BE2C (cell line): ENCODE measurements around the gene TMEM131L.

Experiments
- DNase-seq: peaks from one replicate; pipeline ENCODE4 v3.0.0-alpha.2; 2020
- H3K27me3 ChIP-seq: fragments of 250-450 bp; sonication (Bioruptor Pico); 2 replicates; pipeline ENCODE4 v1.5.1; 2020; ENCODE audit warnings: mild to moderate bottlenecking
- H3K36me3 ChIP-seq: fragments of 250-450 bp; sonication (Bioruptor Pico); 2 replicates; pipeline ENCODE4 v1.5.1; 2020; ENCODE audit warnings: mild to moderate bottlenecking
- H3K4me1 ChIP-seq: fragments of 250-450 bp; sonication (Bioruptor Pico); 2 replicates; pipeline ENCODE4 v1.5.1; 2020
- H3K4me3 ChIP-seq: 2 replicates; pipeline ENCODE4 v1.5.1; 2011; ENCODE audit warnings: low read depth, low read length
- H3K9me3 ChIP-seq: fragments of 250-450 bp; sonication (Bioruptor Pico); 2 replicates; pipeline ENCODE4 v1.5.1; 2020
- TF ChIP-seq, protein P1 (sequence below): IDR thresholded peaks from 2 replicates; pipeline ENCODE4 v1.5.1; 2012; ENCODE audit warnings: mild to moderate bottlenecking, low read depth, low read length

TMEM131L gene

DNA sequence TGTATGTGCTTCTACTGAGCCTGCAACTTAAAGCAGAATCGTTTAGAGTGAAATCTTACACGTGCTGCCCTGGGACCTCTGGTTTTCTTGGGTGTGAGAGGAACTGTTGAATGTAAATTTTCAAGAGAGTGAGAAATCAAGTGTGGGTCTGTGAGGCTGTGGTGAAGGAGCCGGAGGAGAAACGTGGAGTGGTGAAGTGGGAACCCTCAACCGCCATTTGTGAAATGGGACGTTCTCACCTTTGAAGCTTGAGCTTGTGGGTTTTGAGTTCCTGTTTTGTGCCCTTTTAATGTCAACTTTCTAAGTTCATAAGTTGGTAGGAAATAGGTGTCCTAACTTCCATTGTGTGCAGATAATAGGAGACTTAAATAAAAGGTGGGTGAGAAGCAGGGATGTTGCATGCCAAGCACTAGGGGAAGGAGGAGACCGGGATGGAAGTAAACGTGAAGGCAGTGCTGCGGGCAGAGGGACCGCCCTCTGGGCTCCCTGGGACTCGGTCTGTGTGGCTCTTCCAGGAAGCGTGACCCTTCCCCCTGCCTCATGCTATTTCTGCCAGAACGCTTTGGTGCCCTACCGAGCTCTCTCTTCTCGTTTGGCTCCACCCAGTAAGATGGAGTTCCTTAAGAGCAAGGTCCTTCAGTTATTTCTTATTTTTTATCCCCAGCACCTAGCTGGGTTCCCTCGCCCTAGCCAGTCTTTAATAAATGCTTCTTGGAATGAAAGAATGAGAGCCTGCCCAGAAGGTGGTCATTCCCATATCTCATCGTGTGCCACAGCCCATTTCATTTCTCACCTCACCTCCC, 56.0 kb downstream of the TMEM131L start:
- Histone ChIP-seq H3K4me3 (no peak overlapping the region), H3K9me3 (no peaks in the 10 kb centered on the region; the same call in 1 of the 2 replicates), H3K4me1 (no peaks in the 10 kb centered on the region; the same call in 1 of the 2 replicates), H3K36me3 (no peaks in the 10 kb centered on the region), H3K27me3 (no peaks in the 10 kb centered on the region)
- TF ChIP-seq, protein P1, sequence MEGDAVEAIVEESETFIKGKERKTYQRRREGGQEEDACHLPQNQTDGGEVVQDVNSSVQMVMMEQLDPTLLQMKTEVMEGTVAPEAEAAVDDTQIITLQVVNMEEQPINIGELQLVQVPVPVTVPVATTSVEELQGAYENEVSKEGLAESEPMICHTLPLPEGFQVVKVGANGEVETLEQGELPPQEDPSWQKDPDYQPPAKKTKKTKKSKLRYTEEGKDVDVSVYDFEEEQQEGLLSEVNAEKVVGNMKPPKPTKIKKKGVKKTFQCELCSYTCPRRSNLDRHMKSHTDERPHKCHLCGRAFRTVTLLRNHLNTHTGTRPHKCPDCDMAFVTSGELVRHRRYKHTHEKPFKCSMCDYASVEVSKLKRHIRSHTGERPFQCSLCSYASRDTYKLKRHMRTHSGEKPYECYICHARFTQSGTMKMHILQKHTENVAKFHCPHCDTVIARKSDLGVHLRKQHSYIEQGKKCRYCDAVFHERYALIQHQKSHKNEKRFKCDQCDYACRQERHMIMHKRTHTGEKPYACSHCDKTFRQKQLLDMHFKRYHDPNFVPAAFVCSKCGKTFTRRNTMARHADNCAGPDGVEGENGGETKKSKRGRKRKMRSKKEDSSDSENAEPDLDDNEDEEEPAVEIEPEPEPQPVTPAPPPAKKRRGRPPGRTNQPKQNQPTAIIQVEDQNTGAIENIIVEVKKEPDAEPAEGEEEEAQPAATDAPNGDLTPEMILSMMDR = no peak
- DNase-seq = no peak

DNA sequence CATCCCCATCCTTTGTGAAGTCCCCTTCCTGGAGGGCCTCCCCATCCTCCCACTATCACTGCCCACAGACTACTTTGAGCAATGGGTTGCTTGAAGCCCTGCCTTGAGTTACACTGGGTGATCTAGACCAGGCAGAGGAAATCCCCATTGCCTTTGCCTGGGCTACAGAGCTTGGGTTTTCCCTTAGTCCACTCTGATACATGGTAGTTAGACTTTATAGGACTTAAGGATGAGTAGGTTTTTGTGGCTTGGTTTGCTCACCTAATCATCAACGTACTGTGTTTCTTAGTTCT, 56.6 kb downstream of the TMEM131L start:
- no peaks in the 10 kb centered on the region; the same call in 1 of the 2 replicates for H3K4me1 ChIP-seq
- DNase-seq = no peak
- TF ChIP-seq, protein P1 = no peak
- no peaks in the 10 kb centered on the region; the same call in 1 of the 2 replicates for H3K9me3 ChIP-seq
- no peaks in the 10 kb centered on the region for H3K36me3 ChIP-seq
- no peaks in the 10 kb centered on the region for H3K27me3 ChIP-seq
- no peak overlapping the region for H3K4me3 ChIP-seq

DNA sequence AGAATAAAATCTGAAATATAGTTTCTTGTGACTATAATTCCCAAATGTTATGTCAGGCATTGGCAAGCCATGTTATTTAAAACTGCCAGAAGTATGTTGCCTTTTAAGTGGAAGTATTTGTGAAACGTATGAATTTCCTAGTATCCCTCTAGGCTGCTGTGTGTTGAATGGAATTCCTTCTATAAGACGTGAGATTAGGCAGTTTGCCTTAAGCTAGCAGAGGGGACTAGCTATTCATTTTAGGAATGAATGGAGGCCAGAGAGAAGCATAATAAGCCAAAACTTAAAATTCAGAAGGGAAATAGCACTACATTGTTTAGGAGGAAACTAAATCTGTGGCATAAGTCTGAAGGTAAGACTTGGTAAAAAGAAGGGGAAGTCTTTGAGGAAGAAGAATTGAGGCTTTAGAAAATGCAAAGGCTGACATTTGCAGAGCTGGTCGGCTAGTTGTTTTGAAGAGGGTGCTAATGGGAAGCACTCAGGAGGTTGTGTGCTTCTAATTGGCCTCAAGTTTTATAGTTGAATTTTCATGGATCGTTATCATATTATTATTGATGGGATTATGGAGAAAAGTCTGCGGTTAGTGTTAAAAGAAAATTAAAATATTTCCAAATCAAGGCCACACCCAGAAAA, 57.1 kb downstream of the TMEM131L start:
- DNase-seq = no peak
- H3K4me3 ChIP-seq = no peak overlapping the region
- no peaks in the 10 kb centered on the region; the same call in 1 of the 2 replicates for H3K4me1 ChIP-seq
- no peaks in the 10 kb centered on the region for H3K36me3 ChIP-seq
- H3K27me3 ChIP-seq = no peaks in the 10 kb centered on the region
- H3K9me3 ChIP-seq = no peaks in the 10 kb centered on the region; the same call in 1 of the 2 replicates
- TF ChIP-seq, protein P1 = no peak

DNA sequence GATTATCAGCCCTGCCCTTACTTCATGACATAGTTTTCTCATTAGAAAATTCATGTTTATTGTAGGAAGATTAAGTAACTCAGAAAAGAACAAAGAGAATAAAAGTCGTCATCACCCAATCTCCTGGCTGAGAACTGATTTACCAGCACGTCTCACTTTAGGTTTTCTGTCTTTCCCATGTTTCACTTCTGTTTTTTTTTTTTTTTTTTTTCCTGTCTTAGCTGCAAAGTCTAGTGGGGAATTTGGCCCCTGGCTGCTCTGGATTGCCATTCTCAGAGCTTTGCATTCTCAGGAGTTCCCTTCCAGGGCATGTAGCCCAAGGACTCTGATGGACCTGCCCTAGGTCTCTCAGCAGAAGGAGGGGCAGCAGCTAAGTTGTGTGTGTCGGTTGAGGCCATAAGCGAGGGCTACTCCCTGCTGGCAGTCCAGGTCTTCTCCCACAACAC, 57.8 kb downstream of the TMEM131L start:
- Histone ChIP-seq H3K4me1 (no peaks in the 10 kb centered on the region; the same call in 1 of the 2 replicates), H3K27me3 (no peaks in the 10 kb centered on the region), H3K9me3 (no peaks in the 10 kb centered on the region; the same call in 1 of the 2 replicates), H3K36me3 (no peaks in the 10 kb centered on the region), H3K4me3 (no peak overlapping the region)
- TF ChIP-seq, protein P1 = no peak
- no peak for DNase-seq

DNA sequence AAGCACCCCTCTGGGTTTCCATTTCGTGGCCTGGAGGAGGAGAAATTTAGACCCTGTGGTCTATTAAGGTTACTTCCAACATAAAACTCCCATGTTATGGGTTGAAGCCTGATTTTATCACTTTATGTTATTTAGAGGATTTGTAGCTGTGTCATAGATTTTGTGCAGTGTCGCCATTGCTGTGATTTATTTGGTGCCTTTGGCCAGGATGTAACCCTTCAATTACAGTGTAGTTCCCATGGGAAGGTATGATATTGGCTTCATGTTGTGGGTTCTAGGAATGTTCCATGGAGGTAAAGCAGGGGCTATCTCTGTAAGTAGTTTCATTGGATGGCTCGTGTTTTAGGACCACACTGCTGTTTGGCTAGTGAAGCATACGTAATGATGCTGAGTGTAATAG, 58.5 kb downstream of the TMEM131L start:
- no peaks in the 10 kb centered on the region for H3K27me3 ChIP-seq
- no peak overlapping the region for H3K4me3 ChIP-seq
- TF ChIP-seq, protein P1 = no peak
- no peak for DNase-seq
- no peaks in the 10 kb centered on the region for H3K36me3 ChIP-seq
- no peaks in the 10 kb centered on the region for H3K4me1 ChIP-seq
- no peaks in the 10 kb centered on the region; the same call in 1 of the 2 replicates for H3K9me3 ChIP-seq

DNA sequence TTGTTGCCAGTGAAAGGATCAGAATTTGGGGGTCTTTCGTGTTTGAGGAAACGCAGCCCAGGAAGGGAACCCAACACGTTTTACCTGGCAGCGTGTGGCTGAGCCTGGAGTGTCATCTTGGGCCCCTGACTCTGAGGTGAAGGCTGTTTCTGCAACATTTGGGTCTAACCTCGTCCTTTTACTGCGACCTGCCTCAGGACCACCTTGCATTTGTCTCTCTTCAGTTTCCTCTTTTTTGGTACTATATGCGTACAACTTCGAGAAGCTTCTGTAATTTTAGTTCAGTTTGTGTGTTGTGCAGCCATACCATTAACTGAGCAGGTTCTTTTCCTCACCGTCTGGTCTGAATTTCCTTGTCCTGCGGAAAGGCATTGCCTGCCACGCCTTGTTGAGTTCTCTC, 61.5 kb downstream of the TMEM131L start:
- TF ChIP-seq, protein P1 = no peak
- Histone ChIP-seq H3K4me3 (no peak overlapping the region), H3K9me3 (no peaks in the 10 kb centered on the region; the same call in 1 of the 2 replicates), H3K4me1 (0 out of 2 replicates have a peak, but pooled peaks cover 2% of the 10 kb centered on the region), H3K27me3 (no peaks in the 10 kb centered on the region), H3K36me3 (no peaks in the 10 kb centered on the region)
- no peak for DNase-seq
